BJ (cell line): ENCODE measurements around the gene IL19. TPM values are rescaled to one million over a fixed set of nuclear protein-coding genes. Genes with fewer than 3 reads are reported as not detected.

ENCODE experiments used
- CTCF ChIA-PET: fragments of 350-600 bp; formaldehyde crosslinking; extraction: SDS; loops from one replicate; lab custom pipeline; 2021; ENCODE audit warnings: antibody characterized with exemption, inconsistent platforms; lab: Yijun Ruan, JAX
- POLR2A ChIA-PET: fragments of 300-600 bp; sonication (Branson Sonifier 250); formaldehyde crosslinking; extraction: SDS; loops from one replicate; lab custom pipeline; 2021; ENCODE audit warnings: antibody characterized with exemption; lab: Charles Lee
- DNase-seq: peaks from one replicate; pipeline ENCODE4 v3.0.0-alpha.2; 2011; ENCODE audit warnings: low read depth
- H3K27me3 ChIP-seq: 2 replicates; pipeline ENCODE4 v1.6.0; 2011; ENCODE audit warnings: low read length; ENCODE audit not compliant: control insufficient read depth, insufficient read depth
- H3K36me3 ChIP-seq: 2 replicates; pipeline ENCODE4 v1.5.1; 2011; ENCODE audit warnings: low read length; ENCODE audit not compliant: control insufficient read depth, insufficient read depth
- H3K4me3 ChIP-seq: 2 replicates; pipeline ENCODE4 v1.5.1; 2011; ENCODE audit warnings: low read depth, mild to moderate bottlenecking, control low read depth, low read length
- CTCF ChIP-seq: IDR thresholded peaks from 2 replicates; pipeline ENCODE4 v1.5.1; 2011; ENCODE audit warnings: low read depth, mild to moderate bottlenecking, control low read depth, inconsistent platforms, low read length, moderate library complexity; ENCODE audit not compliant: insufficient read depth
- polyA plus RNA-seq: library from polyadenylated mRNA; depleted of rRNA; stranded (reverse); fragments of >200 nt; gene quantifications from 2 replicates; pipeline ENCODE4 v1.2.3, GENCODE V29; 2011

Gene IL19
- polyA plus RNA-seq, 1 experiment: not detected

- no peaks in the 10 kb centered on the region for H3K27me3 ChIP-seq
- 0 out of 2 replicates have a peak, but pooled peaks cover 1% of the 10 kb centered on the region for H3K36me3 ChIP-seq
- no peak for TF ChIP-seq CTCF
- DNase-seq: peak; percentile 43
- H3K4me3 ChIP-seq: no peak overlapping the region
- ChIA-PET CTCF (interaction anchor here (0.9 to 6.5 kb wide), 16 partner anchors 9 to 259 kb away, joined by 3 to 55 read pairs (median 6); partner anchors contain the start of gene DYRK3), POLR2A (no interaction called here)
Measured at GRCh38 chr1:206723805-206724472, 46.6 kb upstream of the IL19 start.

DNA sequence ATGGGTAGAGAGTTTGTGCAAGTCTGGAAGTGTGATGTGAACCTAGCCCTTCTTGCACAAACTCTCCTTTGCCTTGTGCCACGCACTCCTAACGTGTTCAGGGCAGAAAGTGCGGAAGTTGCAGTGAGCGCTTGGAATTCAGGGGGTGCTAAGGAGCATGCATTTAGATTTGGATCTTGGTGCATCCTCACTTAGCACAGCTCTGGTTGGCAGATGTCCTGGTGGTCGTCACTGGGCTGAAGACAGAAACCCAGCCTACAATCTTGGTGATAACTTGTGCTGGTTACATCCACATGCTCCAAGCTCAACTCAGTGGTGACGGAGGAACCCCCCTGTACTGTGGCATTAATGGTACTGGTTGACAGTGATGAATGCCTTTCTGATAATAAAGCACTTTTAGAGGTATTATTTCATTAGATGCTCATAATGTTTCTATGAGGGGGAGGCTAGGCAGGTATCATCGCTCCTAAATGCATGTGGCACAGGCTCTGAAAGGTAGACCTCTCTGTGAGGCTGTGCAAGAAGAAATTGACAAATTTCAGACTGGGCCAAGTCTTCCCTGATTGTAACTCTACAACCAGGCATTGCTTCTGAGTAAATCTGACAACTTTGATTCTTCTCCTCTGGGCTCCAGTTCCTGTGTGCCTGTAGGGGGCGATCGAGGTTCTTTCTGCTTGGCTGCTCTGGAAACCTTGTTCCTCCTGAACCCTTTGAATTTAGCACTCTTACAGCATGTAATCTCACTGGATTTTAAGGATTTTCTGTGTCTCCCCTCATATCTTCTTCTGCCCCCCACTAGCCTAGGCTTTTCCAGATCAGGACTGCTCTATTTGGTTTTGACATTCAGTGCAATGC lies 45.2 kb upstream of the IL19 start:
- peak; percentile 79 for TF ChIP-seq CTCF
- CTCF ChIA-PET: interaction anchor here (0.6 to 6.5 kb wide), 46 partner anchors 10 to 351 kb away, joined by 3 to 55 read pairs (median 5); partner anchors contain the start of genes DYRK3, EIF2D, IL19 and IL20

GRCh38 chr1:206727981-206728696 lies 42.4 kb upstream of the IL19 start:
- peaks cover 27% of the 10 kb centered on the region for H3K36me3 ChIP-seq
- TF ChIP-seq CTCF: no peak
- ChIA-PET CTCF (interaction anchor here (0.9 to 6.5 kb wide), 13 partner anchors 7 to 186 kb away, joined by 3 to 55 read pairs (median 6); no protein-coding TSS in a partner anchor), POLR2A (interaction anchor here (0.5 kb wide), 1 partner anchor 946 kb away, joined by 3 read pairs; no protein-coding TSS in a partner anchor)
- H3K27me3 ChIP-seq: no peaks in the 10 kb centered on the region
- H3K4me3 ChIP-seq: no peak overlapping the region
- DNase-seq: no peak

More for the DNA sequence above, 45.2 kb upstream of the IL19 start:
- Histone ChIP-seq H3K36me3 (peaks cover 8% of the 10 kb centered on the region), H3K4me3 (no peak overlapping the region), H3K27me3 (no peaks in the 10 kb centered on the region)
- POLR2A ChIA-PET: no interaction called here
- no peak for DNase-seq

GRCh38 chr1:206728697-206728987 lies 41.9 kb upstream of the IL19 start:
- CTCF ChIA-PET: interaction anchor here (0.9 to 6.5 kb wide), 5 partner anchors 80 to 183 kb away, joined by 3 to 46 read pairs (median 3); no protein-coding TSS in a partner anchor
- POLR2A ChIA-PET: interaction anchor here (0.5 kb wide), 1 partner anchor 946 kb away, joined by 3 read pairs; no protein-coding TSS in a partner anchor

More at GRCh38 chr1:206728697-206728987, 41.9 kb upstream of the IL19 start:
- Histone ChIP-seq H3K36me3 (peaks cover 29% of the 10 kb centered on the region), H3K4me3 (no peak overlapping the region), H3K27me3 (no peaks in the 10 kb centered on the region)
- DNase-seq: no peak
- TF ChIP-seq CTCF: no peak
